ENCODE measurements around the gene TLK2. TPM values are rescaled to one million over a fixed set of nuclear protein-coding genes. Genes with fewer than 3 reads are reported as not detected.
"Not testable (repeated sequence)": the region's sequence is repeated elsewhere in the genome, so short reads cannot be mapped to it uniquely, and the experiment has no call there.

The TLK2 gene
- polyA plus RNA-seq, 1 donor (not counting 4 experiments of a cell fraction or from before 2014, with no cell fraction given): 33.4 TPM

- H3K4me1 ChIP-seq (ENCODE audit: control insufficient read depth, extremely low read depth, insufficient read depth, low read length); H4K20me1 ChIP-seq (ENCODE audit: control insufficient read depth, extremely low read depth, insufficient read depth, low read length); H3K9me3 ChIP-seq (ENCODE audit: control insufficient read depth, low read depth, low read length); H2AFZ ChIP-seq (ENCODE audit: control insufficient read depth, low read length); H3K4me3 ChIP-seq (ENCODE audit: control insufficient read depth in 2 of 3, extremely low read depth in 1 of 3, insufficient read depth in 2 of 3, low read depth in 1 of 3, low read length in 3 of 3); H3K36me3 ChIP-seq (ENCODE audit: control insufficient read depth in 2 of 2, extremely low read depth in 1 of 2, insufficient read depth in 2 of 2, low read length in 2 of 2); H3K4me2 ChIP-seq (ENCODE audit: control insufficient read depth, extremely low read depth, insufficient read depth, low read depth, low read length); H3K27ac ChIP-seq (ENCODE audit: control insufficient read depth, insufficient read depth, low read length); H3K27me3 ChIP-seq (ENCODE audit: control insufficient read depth, extremely low read depth, insufficient read depth, low read length); DNase-seq (ENCODE audit: low read depth, low spot score); H3K79me2 ChIP-seq (ENCODE audit: control insufficient read depth, insufficient read depth, low read length); H3K9ac ChIP-seq (ENCODE audit: control insufficient read depth, extremely low read depth, insufficient read depth, low read length); FAIRE-seq; H3K9me1 ChIP-seq (ENCODE audit: control insufficient read depth, extremely low read depth, insufficient read depth, low read length); dilution Hi-C loops (cut with MboI; ENCODE audit: extremely low pct_ligation_motif_present, low sequenced_read_pairs): not testable (repeated sequence)
Measured at GRCh38 chr17:62453656-62454055, 25.0 kb upstream of the TLK2 start.

- H3K27ac ChIP-seq (ENCODE audit: control insufficient read depth, insufficient read depth, low read length); H2AFZ ChIP-seq (ENCODE audit: control insufficient read depth, low read length); dilution Hi-C loops (cut with MboI; ENCODE audit: extremely low pct_ligation_motif_present, low sequenced_read_pairs); H3K4me3 ChIP-seq (ENCODE audit: control insufficient read depth in 2 of 3, extremely low read depth in 1 of 3, insufficient read depth in 2 of 3, low read depth in 1 of 3, low read length in 3 of 3); FAIRE-seq; H3K36me3 ChIP-seq (ENCODE audit: control insufficient read depth in 2 of 2, extremely low read depth in 1 of 2, insufficient read depth in 2 of 2, low read length in 2 of 2); H3K4me1 ChIP-seq (ENCODE audit: control insufficient read depth, extremely low read depth, insufficient read depth, low read length); H3K9me1 ChIP-seq (ENCODE audit: control insufficient read depth, extremely low read depth, insufficient read depth, low read length); H3K9ac ChIP-seq (ENCODE audit: control insufficient read depth, extremely low read depth, insufficient read depth, low read length); H3K79me2 ChIP-seq (ENCODE audit: control insufficient read depth, insufficient read depth, low read length); H3K27me3 ChIP-seq (ENCODE audit: control insufficient read depth, extremely low read depth, insufficient read depth, low read length); H4K20me1 ChIP-seq (ENCODE audit: control insufficient read depth, extremely low read depth, insufficient read depth, low read length); DNase-seq (ENCODE audit: low read depth, low spot score); H3K4me2 ChIP-seq (ENCODE audit: control insufficient read depth, extremely low read depth, insufficient read depth, low read depth, low read length); H3K9me3 ChIP-seq (ENCODE audit: control insufficient read depth, low read depth, low read length): not testable (repeated sequence)
Measured at GRCh38 chr17:62454111-62454510, 24.5 kb upstream of the TLK2 start.

GRCh38 chr17:62456016-62456415, 22.6 kb upstream of the TLK2 start:
- no peak overlapping the region for H3K4me2 ChIP-seq (ENCODE audit: control insufficient read depth, extremely low read depth, insufficient read depth, low read depth, low read length)
- H3K4me1 ChIP-seq (ENCODE audit: control insufficient read depth, extremely low read depth, insufficient read depth, low read length): no peaks in the 10 kb centered on the region
- no peaks in the 10 kb centered on the region for H3K9me3 ChIP-seq (ENCODE audit: control insufficient read depth, low read depth, low read length)
- H3K36me3 ChIP-seq (ENCODE audit: control insufficient read depth in 2 of 2, extremely low read depth in 1 of 2, insufficient read depth in 2 of 2, low read length in 2 of 2): no peaks in the 10 kb centered on the region
- no peak overlapping the region for H3K4me3 ChIP-seq (ENCODE audit: control insufficient read depth in 2 of 3, extremely low read depth in 1 of 3, insufficient read depth in 2 of 3, low read depth in 1 of 3, low read length in 3 of 3)
- H3K9me1 ChIP-seq (ENCODE audit: control insufficient read depth, extremely low read depth, insufficient read depth, low read length): no peaks in the 10 kb centered on the region
- no peaks in the 10 kb centered on the region for H4K20me1 ChIP-seq (ENCODE audit: control insufficient read depth, extremely low read depth, insufficient read depth, low read length)
- no peak for FAIRE-seq
- no peak overlapping the region for H2AFZ ChIP-seq (ENCODE audit: control insufficient read depth, low read length)
- no peaks in the 10 kb centered on the region for H3K27me3 ChIP-seq (ENCODE audit: control insufficient read depth, extremely low read depth, insufficient read depth, low read length)
- H3K9ac ChIP-seq (ENCODE audit: control insufficient read depth, extremely low read depth, insufficient read depth, low read length): no peak overlapping the region
- H3K27ac ChIP-seq (ENCODE audit: control insufficient read depth, insufficient read depth, low read length): no peak overlapping the region
- DNase-seq (ENCODE audit: low read depth, low spot score): no peak
- no peaks in the 10 kb centered on the region for H3K79me2 ChIP-seq (ENCODE audit: control insufficient read depth, insufficient read depth, low read length)
- no peak for TF ChIP-seq EZH2 (IDR thresholded peaks at IDR 0.05; ENCODE audit: low read length)
- no peak for TF ChIP-seq CTCF (optimal IDR thresholded peaks at IDR 0.05 in 1 of 3, IDR thresholded peaks at IDR 0.05 in 1 of 3, conservative IDR thresholded peaks at IDR 0.05 in 1 of 3; ENCODE audit: extremely low read depth in 1 of 3, insufficient read depth in 2 of 3, low read length in 3 of 3)
- dilution Hi-C loops (cut with MboI; ENCODE audit: extremely low pct_ligation_motif_present, low sequenced_read_pairs): no loop called here

- H3K36me3 ChIP-seq (ENCODE audit: control insufficient read depth in 2 of 2, extremely low read depth in 1 of 2, insufficient read depth in 2 of 2, low read length in 2 of 2); H3K4me3 ChIP-seq (ENCODE audit: control insufficient read depth in 2 of 3, extremely low read depth in 1 of 3, insufficient read depth in 2 of 3, low read depth in 1 of 3, low read length in 3 of 3); H3K9me1 ChIP-seq (ENCODE audit: control insufficient read depth, extremely low read depth, insufficient read depth, low read length); H4K20me1 ChIP-seq (ENCODE audit: control insufficient read depth, extremely low read depth, insufficient read depth, low read length); H2AFZ ChIP-seq (ENCODE audit: control insufficient read depth, low read length); H3K27me3 ChIP-seq (ENCODE audit: control insufficient read depth, extremely low read depth, insufficient read depth, low read length); H3K9me3 ChIP-seq (ENCODE audit: control insufficient read depth, low read depth, low read length); H3K4me1 ChIP-seq (ENCODE audit: control insufficient read depth, extremely low read depth, insufficient read depth, low read length); H3K9ac ChIP-seq (ENCODE audit: control insufficient read depth, extremely low read depth, insufficient read depth, low read length); DNase-seq (ENCODE audit: low read depth, low spot score); H3K27ac ChIP-seq (ENCODE audit: control insufficient read depth, insufficient read depth, low read length); dilution Hi-C loops (cut with MboI; ENCODE audit: extremely low pct_ligation_motif_present, low sequenced_read_pairs); H3K79me2 ChIP-seq (ENCODE audit: control insufficient read depth, insufficient read depth, low read length); FAIRE-seq; H3K4me2 ChIP-seq (ENCODE audit: control insufficient read depth, extremely low read depth, insufficient read depth, low read depth, low read length): not testable (repeated sequence)
Measured at GRCh38 chr17:62458483-62458882, 20.1 kb upstream of the TLK2 start.

Measured in keratinocyte (primary cell).